ENCODE measurements around the gene ARSB.
"Not testable (repeated sequence)": the region's sequence is repeated elsewhere in the genome, so short reads cannot be mapped to it uniquely, and the experiment has no call there.

DNA sequence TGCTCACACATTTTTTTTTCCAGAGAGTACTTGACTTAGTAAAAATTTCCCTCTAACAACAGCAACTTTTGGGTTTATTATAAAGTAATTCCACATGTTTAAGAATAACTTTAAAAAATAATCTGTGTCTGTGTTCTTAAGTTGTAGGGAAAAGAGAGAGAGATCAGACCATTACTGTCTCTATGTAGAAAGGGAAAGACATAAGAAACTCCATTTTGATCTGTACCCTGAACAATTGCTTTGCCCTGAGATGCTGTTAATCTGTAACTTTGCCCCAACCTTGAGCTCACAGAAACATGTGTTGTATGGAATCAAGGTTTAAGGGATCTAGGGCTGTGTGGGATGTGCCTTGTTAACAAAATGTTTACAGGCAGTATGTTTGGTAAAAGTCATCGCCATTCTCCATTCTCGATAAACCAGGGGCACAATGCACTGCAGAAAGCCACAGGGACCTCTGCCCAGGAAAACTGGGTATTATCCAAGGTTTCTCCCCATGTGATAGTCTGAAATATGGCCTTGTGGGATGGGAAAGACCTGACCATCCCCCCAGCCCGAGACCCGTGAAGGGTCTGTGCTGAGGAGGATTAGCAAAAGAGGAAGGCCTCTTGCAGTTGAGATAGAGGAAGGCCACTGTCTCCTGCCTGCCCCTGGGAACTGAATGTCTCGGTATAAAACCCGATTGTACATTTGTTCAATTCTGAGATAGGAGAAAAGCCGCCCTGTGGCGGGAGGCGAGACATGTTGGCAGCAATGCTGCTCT, 75.7 kb downstream of the ARSB start:
- not testable (repeated sequence) for TF ChIP-seq BRCA1 (IDR thresholded peaks at IDR 0.05); BRCA1 (CRISPR knock-in tag; IDR thresholded peaks at IDR 0.05); KLF16 (IDR thresholded peaks at IDR 0.05); CTCF (IDR thresholded peaks at IDR 0.05 in 2 of 3, conservative IDR thresholded peaks at IDR 0.05 in 1 of 3; ENCODE audit: insufficient read depth in 2 of 3, low read depth in 1 of 3, low read length in 3 of 3); POLR2A (conservative IDR thresholded peaks at IDR 0.05); ZNF23 (CRISPR knock-in tag; IDR thresholded peaks at IDR 0.05); TGIF2 (CRISPR knock-in tag; IDR thresholded peaks at IDR 0.05); GTF2B (IDR thresholded peaks at IDR 0.05; ENCODE audit: extremely low read depth, insufficient read length); SFPQ (IDR thresholded peaks at IDR 0.05; ENCODE audit: low read depth, low read length); HIVEP1 (CRISPR knock-in tag; IDR thresholded peaks at IDR 0.05); U2AF2 (optimal IDR thresholded peaks at IDR 0.05; ENCODE audit: low read depth, low read length); GATAD2B (IDR thresholded peaks at IDR 0.05; ENCODE audit: borderline replicate concordance); MGA (IDR thresholded peaks at IDR 0.05)

Data from K562 (cell line).